GM21717 (cell line): ENCODE data around the gene CMSS1.

ENCODE experiments used
- ATAC-seq: cut with Tn5 transposase; IDR thresholded peaks from one replicate; pipeline ENCODE4 v1.9.1; 2021; ENCODE audit warnings: mild to moderate bottlenecking, moderate library complexity; ENCODE audit not compliant: unreplicated experiment

Gene CMSS1

DNA sequence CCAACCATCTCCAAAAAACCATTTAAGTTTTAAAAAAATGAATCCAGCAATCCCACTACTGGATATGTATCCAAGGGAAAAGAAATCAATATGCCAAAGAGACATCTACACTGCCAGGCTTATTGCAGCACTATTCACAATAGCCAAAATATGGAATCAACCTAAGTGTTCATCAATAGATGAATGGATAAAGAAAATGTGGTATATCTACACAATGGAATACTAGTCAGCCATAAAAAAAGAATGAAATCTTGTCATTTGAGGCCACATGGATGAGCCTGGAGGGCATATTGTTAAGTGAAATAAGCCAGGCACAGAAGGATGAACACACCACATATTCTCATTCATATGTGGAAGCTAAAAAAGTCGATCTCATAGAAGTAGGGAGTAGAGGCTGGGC, 160.6 kb downstream of the CMSS1 start:
- no peak for ATAC-seq

DNA sequence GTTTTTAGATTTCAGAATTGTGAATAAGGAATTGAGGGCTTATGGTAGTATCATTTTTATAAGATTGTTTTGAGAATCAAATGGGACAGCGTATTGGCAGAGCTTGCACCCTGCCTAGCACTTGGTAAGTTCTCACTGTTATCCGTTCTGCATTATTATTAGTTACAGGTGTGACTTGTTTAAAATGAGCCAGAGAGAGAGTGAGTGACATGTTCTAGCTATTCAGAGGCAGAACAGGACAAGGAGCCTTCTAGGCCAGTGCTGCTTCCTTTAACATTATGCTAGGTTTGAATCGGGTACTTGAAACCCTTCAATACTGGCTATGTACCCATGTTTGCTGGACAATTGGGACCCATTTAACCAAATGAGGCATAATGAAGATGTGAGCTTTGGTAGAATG, 162.9 kb downstream of the CMSS1 start:
- no peak for ATAC-seq

DNA sequence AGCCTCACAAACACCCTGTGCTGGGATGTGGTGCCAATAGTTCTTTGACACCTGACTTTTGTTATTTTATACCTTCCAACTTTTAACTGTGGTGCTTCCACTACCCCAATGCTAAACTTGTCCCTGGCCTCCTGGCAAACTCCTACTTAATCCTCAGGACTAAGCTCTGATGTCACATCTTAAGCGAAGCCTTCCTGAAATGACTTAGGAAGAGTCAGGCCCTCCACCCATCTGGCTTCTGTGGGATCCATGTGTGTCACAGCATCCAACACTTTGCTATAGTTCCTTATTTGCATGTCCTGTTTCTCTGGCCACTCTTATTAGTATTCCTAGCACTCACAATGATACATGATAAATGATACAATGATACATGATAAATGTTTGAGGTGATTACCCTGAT, 163.5 kb downstream of the CMSS1 start:
- ATAC-seq = no peak

DNA sequence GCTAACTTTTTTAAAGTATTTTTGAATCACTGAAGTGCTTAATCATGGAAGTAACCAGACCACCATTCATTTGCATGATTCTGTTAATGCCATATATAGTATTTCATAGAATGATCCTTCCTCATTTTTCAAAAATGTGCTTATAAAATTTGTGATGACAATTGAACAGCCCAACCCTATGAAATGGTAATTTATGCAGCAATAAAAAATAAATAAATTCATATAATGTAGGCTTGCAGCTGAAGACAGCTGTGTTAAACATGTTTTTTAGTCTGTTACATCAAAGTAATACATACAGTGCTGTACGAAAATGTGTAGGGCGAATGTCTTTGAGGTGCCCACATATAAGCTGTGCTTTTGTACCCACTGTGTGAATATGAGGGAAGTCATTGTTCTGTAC, 165.0 kb downstream of the CMSS1 start:
- ATAC-seq = no peak

DNA sequence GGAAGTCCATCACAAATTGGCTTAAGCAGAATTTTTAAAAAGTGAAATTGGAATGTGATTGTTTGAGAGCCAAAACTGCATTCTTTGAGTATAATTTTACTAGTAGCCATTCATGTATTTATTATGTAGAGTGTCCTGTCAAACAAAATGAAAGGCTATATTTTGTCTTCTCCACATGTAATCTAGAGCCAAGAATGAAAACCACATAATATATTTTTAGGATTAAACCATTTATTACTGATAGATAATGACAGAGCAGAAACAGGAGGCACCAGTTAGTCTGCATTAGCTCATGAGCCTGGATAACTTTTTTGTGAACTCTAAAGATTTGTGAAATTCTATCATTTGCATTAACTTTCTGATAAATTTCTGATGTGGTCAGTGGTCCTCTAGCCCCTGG, 166.5 kb downstream of the CMSS1 start:
- ATAC-seq = no peak

DNA sequence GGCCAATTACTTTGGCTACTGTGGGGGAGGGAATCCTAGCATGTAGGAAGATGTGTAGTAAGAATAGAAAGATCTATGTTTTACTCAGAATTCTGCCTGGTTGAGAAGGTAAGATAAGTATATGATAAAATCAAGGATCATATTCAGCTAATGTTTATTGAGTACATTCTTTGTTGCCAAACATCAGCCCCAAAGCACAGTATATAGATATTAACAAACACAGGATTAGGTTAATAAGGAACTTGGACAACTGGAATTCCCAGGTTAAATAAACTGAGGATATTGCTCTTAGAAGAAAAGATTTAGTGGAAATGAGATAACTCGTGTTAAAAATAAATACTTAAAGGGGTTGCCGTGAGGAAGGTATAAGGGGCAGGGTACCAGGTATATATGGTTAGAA, 167.0 kb downstream of the CMSS1 start:
- ATAC-seq = no peak

DNA sequence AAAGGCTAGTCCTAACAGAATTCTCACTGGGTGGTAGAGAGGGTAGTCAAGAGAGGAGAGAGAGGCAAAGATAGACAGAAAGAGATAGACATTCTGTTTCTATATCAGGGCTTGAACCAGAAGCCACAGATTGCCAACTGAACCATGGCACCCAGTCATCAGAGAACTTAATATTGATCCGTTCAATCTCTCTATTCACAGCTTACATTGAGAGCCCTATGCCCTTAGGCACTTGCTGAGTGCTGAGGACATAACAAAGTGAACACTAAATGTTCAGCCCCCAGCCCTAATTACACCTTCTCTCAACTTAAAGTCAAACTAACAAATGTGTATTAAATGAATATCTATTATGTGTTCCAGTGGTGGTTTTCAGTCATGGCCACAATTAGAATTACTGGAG, 172.5 kb downstream of the CMSS1 start:
- no peak for ATAC-seq

DNA sequence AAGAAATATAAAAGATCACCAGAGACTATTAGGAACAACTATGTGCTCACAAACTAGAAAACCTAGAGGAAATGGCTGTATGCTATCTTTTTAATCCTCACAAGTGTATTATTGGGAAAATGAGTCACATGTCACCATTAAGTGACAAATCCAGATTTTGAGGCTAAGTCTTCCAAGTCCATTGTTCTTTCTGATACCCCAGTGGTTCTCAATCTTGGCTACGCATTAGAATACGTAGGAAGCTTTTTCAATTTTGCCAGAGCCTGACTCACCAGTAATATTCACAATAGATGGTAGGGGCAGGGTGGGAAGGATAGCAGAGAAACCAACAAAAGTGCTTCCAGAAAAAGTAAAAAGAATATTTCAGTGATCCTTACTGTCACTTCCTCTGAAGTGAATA, 179.6 kb downstream of the CMSS1 start:
- no peak for ATAC-seq

DNA sequence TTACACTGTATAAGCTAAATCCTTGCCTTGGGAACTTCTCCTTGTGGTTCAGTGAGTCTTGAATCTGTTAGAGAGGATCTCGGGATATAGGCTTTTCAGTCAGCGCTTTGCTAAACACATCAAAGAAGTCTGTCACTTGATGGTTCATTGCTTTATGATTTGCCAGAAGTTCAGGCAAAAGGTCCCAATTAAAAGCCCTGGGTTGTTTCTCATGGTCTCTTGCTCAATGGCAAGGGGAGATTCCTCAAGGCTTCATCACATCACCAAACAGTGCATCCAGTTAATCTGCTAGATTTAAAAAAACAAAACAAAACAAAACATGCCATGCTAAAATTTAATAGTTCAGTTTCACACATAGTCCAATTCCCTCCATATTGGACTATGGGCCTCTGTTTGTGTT, 181.9 kb downstream of the CMSS1 start:
- ATAC-seq = no peak

DNA sequence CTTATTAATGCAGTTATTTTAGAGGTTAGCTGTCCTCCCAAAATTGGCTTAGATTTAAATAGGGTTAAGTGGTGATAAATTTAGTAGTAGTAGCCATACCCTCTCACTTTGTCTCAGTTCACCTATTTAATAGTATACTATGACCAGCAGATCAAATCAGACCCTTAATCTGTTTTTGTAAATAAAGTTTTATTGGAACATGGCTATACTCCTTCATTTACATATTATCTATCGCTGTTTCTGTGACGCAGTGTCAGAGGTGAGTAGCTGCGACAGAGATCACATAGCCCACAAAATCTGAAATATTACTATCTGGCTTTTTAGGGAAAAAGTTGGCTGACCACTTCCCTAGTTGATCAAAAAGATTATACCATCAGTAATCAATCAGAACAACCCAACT, 183.4 kb downstream of the CMSS1 start:
- no peak for ATAC-seq

DNA sequence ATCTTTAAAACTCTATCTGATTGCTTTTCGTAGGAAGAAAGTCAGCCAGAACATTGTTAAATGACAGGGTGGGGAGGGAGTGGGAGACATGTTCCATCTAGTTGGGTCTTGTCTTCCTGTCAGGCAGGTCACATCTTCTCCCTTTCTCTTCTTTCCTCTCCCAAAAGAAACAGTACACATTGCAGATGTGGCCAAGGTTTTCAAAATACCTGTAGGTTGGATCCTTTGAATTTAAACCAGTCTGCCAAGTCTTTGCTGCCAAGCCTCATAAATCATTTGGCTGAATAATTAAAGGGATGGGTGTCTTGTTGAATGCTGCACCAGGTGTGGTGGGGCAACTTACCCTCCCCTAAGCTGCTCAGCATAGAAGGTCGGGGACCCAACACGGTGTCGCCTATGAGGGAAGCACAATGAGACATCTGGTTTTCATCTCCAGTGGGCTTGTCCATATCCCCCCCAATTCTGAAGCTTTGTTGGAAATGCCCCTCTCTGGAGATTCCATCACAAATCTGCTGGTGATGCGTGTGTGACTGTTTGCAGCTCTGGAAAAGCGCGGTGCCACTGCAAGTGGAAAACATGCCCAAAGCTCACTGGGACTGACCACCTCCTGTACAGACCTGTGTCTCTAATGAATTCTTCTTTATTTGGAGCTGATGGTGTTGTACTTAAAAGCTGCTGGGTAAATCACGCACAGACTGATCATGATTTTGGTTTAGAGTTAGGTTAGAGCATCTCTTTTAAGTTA, 184.0 kb downstream of the CMSS1 start:
- ATAC-seq = no peak

DNA sequence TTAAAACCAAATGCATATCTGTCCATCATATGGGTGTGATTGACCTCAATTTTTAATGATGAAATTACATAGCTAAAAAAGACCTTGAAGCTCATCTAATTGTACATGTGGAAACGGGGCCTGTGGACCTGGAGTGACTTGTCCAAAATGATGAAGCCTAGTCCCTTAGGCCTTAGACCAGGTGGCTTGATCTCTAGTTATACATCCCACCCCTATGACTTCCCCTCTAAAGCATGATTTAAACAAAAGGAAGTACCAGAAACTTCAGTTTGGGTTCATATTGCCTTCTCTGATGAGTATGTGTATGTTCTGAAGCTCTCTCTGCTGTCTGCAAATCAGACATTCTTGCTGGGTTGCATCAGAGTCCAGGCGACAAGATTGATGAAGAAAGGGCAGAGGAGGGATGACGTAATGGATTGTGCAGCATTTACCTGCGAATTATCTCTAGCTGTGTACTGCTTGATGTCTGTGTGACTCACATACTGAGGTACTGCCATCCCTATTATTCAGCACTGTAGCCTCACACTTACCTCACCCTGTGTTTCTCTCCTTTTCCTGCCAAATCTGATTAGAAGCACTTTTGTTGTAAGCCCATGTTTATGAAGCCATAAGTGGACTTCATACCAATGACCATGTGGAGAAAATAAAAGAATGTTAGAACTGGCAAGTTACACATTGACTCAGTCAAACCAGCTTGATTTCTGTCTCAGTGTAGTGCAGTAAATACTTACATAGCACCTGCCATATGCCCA, 185.1 kb downstream of the CMSS1 start:
- no peak for ATAC-seq

DNA sequence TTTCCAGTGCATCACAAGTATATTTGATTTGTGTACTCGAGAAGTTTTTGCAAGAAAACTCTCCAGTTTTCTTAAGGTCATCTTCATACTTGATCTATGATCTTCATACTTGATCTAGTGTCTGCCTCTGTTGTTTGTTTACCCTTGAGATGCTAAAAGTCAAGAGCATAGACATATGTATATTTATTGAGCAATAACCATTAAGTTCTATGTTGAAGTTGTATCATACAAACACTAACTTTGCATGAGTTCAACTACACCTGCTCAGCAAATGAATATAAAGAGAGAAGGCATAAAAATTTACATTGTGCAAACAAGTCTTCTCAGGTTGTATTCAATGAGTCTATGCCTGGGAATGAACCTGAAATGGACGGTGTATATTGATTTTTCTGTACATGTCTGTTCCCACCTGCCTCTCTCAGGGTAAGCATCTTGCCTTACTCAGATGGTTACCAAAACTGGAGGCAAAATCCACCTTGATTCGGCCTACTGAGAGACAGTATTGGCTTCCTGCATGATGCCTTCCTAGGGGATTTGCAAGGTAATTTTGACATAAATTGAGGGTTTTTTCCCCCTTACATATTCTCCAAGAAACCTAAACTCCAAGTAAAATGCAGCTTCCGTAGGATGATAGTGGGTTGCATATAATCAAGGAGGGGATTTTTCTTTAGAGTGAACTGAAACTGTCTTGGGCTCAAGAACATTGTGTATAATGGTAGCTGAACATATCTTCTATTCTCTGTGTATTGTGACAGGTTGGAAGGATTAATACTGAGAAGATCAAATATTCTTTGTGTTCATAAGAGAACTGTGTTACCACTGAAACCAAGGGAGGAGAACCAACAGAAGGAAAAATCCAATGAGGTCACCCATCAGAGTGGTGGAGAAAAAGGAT, 186.2 kb downstream of the CMSS1 start:
- no peak for ATAC-seq

DNA sequence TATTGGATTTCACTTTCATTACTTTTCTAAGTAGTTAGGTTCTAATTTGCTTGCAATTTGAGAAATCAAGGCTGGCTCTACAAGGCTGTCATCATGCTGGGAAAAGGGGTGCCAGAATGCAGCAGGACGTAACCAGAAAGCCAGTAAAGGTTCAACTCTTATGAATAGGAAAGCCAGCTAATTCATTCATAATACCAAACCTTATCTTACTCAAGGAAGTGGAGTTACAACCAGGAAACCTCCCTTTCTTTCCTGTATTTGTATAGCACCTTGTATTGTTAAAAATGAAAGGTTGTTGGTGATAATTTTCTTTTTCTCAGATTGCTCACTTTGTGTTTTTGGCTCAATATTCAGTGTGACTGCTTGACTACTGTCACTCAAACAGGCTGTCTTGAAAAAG, 187.3 kb downstream of the CMSS1 start:
- ATAC-seq = no peak

DNA sequence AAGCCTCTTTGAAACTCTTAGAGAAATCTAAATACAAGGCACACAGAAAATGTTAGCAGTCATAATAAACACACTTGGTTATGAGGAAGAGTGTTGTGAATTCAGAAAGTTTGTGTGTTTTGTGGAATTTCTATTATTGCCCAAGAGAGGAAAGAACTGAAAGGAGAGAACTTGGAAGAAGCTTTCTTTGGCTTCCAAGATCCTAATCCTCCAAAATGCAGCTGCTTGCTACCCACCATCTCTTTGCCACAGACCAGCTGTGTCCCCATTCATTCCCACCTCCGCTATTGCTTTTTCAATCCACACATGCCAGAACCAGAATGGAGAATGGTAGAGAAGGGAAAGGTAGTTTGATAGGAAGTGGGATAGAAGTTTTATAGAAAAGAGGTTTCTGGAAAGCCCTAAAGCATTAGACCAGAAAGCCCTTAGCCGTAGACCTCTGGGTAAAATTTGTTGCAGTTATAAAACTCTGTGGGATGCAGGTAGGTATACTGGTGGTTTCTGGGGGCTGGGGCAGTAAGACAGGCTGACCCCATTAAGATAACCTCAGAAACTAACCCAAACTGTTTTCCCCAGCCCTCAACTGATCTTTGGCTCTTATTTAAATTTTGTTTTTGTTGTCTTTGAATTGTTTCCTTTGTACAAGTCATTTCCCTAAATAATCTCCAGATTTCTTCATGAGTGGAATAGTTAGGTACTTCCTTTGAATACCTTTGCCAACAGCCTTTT, 188.2 kb downstream of the CMSS1 start:
- ATAC-seq = no peak

DNA sequence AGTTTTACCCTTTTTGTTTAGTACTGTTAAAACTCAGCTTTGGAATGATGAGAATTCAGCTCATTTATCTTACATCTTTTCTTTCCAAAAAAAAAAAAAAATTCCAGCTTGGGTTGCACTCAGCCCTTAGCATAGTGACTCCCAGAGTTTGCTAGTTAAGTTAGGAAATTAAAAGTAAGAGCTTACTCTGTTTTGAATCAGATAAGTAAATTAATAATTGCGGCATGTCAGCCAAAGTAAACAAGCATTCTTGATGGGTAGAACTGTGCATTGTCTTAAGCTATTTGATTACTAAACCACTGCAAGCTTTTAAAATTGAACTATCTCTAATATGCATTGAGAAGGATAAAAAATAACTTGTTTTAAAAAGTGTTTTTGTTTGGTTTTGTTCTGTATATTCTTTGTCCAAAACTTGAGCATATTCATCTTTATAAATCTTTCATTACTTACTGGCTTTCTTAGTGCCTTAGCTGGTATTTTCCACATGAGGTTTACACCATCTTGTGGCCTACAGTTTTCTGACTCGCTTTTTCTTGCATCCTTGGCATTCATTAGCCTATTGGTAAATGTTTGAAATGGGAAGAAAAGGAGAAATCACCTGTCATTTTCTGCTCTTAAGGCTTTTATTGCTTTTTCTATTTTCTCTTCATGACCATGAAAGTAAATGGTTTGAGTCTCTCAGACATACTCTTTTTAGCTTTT, 189.1 kb downstream of the CMSS1 start:
- ATAC-seq = no peak

DNA sequence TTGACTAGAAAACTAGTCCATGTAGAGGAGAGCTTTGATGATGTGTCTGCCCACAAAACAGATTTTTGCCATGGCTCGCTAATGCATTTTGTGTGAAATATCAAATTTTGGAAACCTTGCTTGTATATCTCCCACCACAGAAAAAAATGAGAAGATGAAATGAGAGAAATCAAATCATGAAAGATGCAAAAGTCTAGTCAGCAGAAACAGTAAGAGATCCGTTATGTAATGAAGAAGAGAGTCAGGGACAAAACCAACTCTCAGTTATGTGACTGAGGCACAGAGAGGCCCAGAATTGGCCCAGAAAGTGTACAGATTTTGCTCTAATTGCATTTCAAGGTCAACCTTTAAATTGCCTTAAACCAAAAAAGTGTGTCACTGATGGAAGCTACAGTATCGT, 189.7 kb downstream of the CMSS1 start:
- ATAC-seq = no peak

DNA sequence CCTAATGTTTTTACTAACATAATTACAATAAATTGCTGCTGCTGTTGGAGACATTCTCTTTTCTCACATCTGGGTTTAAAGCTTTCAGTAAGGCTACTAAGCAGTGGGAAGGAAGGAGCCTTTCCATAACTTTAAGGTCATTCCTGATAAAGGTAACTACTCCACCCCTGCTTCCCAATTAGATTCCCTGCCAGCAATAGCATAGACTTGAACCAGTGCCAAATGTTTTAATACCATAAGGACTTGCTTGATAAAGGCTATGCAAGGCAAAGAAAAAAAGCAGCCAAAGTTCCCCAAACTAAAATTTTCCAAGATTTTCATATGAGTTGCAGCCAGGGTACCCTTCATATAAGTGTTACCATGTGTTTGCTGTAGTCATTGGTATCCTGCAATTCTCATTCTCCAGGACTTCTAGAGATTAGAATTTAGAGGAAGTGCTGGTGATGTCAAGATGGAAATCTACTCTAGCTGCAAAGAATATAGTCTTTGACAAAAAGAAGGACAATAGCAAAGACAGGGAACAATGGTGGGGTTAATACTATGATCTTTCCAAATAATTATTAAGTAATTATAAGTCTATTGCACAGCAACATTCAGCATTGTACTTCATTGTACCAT, 190.5 kb downstream of the CMSS1 start:
- ATAC-seq = no peak

DNA sequence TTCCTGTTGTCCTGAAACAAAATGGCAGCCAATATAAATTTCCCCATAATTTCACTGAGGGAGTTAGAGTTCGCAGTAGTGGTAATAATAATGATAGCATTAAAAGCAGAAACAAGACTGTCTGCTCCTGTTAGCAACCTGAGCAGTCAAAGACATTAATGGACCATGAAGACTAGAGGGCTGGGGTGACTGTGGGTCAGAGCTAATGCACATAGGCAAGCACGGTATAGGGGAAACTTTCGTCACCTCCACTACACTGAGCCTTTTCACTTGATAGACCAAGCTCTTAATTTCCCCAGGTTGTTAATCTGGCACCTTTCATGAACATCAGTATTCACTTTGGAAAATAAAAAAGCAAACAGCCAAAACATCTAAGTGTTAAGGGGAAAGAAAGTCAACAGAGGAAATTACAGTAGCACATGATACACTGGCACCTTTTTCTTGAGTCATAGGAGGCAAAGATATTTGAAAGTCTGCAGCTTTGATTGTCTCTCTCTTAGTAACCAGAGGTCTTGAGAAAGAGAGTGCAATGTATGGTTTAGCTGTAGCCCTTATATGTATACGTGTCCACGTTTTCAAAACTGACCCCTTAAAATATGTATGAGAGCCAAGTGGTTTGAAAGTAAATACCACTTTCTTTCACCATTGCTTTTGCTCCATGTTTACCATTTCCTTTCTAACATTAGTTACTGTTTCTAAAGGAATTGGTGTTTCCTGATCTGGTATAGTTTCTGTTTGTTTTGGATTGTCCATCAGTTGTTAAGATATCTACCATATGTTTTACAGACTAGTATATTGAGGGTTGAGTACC, 191.8 kb downstream of the CMSS1 start:
- no peak for ATAC-seq
